Measurements from ENCODE around the gene USP13. TPM values are rescaled to one million over a fixed set of nuclear protein-coding genes. Genes with fewer than 3 reads are reported as not detected.

Gene USP13
- polyA plus RNA-seq, 1 experiment = 15.2 TPM

DNA sequence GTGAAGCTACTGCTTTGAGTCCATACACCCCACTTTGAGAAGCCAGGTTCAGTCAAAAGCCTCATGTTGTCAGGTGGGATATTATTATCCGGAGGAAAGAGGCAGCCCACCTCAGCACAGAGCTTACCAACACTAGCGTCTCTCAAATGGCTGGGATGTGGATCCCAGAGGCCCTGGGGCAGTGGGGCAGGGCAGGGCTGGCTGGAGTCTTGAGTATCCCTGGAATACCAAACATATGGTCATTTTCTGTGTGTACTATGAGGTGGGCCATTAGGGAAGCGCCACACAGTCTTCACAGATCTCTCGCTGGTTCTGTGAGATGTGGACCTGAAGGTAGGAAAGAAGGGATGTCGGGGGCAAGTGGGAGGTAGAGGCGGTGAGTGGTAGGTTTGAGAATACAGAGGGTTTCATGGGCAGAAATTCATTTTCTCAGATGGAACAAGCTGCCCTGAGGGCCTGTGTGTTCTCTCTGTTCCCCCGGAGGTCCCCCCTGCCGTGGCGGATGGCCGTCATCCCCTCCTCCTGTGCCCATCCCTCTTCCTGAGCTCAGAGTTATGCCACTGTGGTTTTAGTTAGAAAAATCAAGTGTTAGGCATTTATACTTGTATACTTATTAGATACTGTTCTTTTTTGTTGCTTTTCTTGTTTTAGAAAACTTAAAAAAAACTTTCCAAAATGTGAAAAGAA lies 66.4 kb downstream of the USP13 start:
- Histone ChIP-seq H3K9me3 (ENCODE audit: control insufficient read depth, insufficient read depth, low read length) (no peaks in the 10 kb centered on the region), H3K27ac (ENCODE audit: low read depth, low read length) (no peak overlapping the region), H3K27me3 (ENCODE audit: control insufficient read depth, insufficient read depth, low read length) (no peaks in the 10 kb centered on the region), H3K4me3 (ENCODE audit: low read depth, low read length) (no peak overlapping the region)
- DNase-seq (ENCODE audit: low read depth, low spot score) = no peak
- ChIA-PET POLR2A (no interaction called here), CTCF (interaction anchor here (0.6 kb wide), 1 partner anchor 210 kb away, joined by 4 read pairs; no protein-coding TSS in a partner anchor)
- TF ChIP-seq, protein P1, sequence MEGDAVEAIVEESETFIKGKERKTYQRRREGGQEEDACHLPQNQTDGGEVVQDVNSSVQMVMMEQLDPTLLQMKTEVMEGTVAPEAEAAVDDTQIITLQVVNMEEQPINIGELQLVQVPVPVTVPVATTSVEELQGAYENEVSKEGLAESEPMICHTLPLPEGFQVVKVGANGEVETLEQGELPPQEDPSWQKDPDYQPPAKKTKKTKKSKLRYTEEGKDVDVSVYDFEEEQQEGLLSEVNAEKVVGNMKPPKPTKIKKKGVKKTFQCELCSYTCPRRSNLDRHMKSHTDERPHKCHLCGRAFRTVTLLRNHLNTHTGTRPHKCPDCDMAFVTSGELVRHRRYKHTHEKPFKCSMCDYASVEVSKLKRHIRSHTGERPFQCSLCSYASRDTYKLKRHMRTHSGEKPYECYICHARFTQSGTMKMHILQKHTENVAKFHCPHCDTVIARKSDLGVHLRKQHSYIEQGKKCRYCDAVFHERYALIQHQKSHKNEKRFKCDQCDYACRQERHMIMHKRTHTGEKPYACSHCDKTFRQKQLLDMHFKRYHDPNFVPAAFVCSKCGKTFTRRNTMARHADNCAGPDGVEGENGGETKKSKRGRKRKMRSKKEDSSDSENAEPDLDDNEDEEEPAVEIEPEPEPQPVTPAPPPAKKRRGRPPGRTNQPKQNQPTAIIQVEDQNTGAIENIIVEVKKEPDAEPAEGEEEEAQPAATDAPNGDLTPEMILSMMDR (IDR thresholded peaks at IDR 0.05; ENCODE audit: low read depth, low read length) = no peak

DNA sequence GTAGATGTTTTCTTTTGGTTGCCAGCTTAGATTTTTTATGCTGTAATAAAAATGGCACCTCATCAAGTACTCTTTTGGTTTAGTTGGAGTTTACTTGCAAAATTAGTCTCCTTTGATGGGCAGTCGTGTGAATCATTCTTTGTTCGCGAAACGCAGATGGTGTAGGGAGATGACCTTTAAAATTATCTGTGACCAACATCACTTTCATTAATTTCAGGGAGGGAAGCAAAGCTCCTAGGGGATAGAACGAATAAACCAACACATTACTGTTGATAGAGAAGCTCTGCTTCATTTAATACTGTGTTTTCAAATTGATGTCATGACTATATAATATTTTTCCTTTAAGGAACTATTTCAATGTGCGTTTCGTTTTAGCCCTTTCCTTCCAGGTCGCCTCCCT lies 67.4 kb downstream of the USP13 start:
- no peak for DNase-seq (ENCODE audit: low read depth, low spot score)
- Histone ChIP-seq H3K27me3 (ENCODE audit: control insufficient read depth, insufficient read depth, low read length) (no peaks in the 10 kb centered on the region), H3K9me3 (ENCODE audit: control insufficient read depth, insufficient read depth, low read length) (no peaks in the 10 kb centered on the region), H3K27ac (ENCODE audit: low read depth, low read length) (no peak overlapping the region), H3K4me3 (ENCODE audit: low read depth, low read length) (no peak overlapping the region)
- TF ChIP-seq, protein P1 (IDR thresholded peaks at IDR 0.05; ENCODE audit: low read depth, low read length) = no peak
- ChIA-PET CTCF (no interaction called here), POLR2A (no interaction called here)

- CTCF ChIA-PET = no interaction called here
These were observed 70.8 kb downstream of the USP13 start for GRCh38 chr3:179723617-179724016.

DNA sequence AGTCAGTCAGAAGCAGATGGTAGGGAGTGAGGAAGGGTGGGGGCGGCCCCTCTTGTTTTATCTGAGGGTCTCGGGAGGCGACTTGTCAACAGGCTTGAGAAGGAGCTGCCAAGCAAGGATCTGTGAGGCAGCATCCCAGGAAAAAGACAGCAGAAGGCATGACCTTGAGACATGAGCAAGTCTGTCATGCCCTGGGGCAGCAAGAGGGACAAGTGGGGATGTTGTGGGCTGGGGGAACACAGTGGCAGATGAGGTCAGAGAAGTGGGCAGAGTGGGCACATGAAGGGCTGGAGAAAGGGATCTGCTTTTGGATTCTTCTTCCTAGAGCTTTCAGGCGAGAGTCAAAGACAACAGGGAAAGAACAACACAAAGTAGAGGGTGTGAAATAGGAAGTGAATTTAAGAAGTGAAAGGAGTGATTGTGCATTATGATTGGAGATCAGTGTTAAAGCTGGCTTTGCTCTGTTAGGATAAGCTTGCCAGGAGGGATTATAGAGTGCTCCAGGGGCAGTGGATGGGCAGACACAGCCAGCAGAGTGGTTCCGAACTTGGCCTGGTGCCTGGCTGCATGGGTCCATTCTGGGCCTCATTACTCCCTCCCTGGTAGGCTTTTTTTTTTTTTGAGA lies 73.3 kb downstream of the USP13 start:
- TF ChIP-seq, protein P1 (IDR thresholded peaks at IDR 0.05; ENCODE audit: low read depth, low read length) = no peak
- Histone ChIP-seq H3K27ac (ENCODE audit: low read depth, low read length) (no peak overlapping the region), H3K27me3 (ENCODE audit: control insufficient read depth, insufficient read depth, low read length) (no peaks in the 10 kb centered on the region), H3K4me3 (ENCODE audit: low read depth, low read length) (no peak overlapping the region), H3K9me3 (ENCODE audit: control insufficient read depth, insufficient read depth, low read length) (no peaks in the 10 kb centered on the region)
- ChIA-PET CTCF (interaction anchor here (0.6 to 2.0 kb wide), 2 partner anchors 16 to 24 kb away, joined by 6 to 7 read pairs; no protein-coding TSS in a partner anchor), POLR2A (no interaction called here)
- no peak for DNase-seq (ENCODE audit: low read depth, low spot score)

More at GRCh38 chr3:179723617-179724016, 70.8 kb downstream of the USP13 start:
- no peak for DNase-seq (ENCODE audit: low read depth, low spot score)
- TF ChIP-seq, protein P1 (IDR thresholded peaks at IDR 0.05; ENCODE audit: low read depth, low read length) = no peak
- POLR2A ChIA-PET = no interaction called here
- Histone ChIP-seq H3K9me3 (ENCODE audit: control insufficient read depth, insufficient read depth, low read length) (no peaks in the 10 kb centered on the region), H3K27ac (ENCODE audit: low read depth, low read length) (no peak overlapping the region), H3K4me3 (ENCODE audit: low read depth, low read length) (no peak overlapping the region), H3K27me3 (ENCODE audit: control insufficient read depth, insufficient read depth, low read length) (no peaks in the 10 kb centered on the region)

DNA sequence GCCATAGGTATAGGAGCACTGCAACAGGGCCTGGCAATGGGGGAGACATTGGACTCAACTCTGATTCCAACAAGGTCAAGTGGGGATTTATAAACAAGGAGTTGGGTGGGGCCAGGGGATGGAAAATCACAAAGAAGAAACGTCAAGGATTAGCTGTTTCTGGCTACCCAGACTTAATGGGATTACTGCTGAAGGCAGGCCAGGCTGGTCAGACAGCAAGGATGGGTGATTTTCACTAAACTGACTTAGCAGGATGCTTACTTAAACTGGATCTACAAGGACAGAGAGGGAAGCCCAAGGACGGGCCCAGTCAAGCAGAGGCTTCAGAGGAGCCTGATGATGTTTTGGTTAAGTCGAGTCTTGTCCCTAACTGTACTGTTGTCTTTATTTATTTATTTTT lies 76.2 kb downstream of the USP13 start:
- POLR2A ChIA-PET = no interaction called here

More for the DNA sequence above, 76.2 kb downstream of the USP13 start:
- H3K27me3 ChIP-seq (ENCODE audit: control insufficient read depth, insufficient read depth, low read length) = no peaks in the 10 kb centered on the region
- DNase-seq (ENCODE audit: low read depth, low spot score) = no peak
- H3K4me3 ChIP-seq (ENCODE audit: low read depth, low read length) = no peak overlapping the region
- TF ChIP-seq, protein P1 (IDR thresholded peaks at IDR 0.05; ENCODE audit: low read depth, low read length) = no peak
- H3K9me3 ChIP-seq (ENCODE audit: control insufficient read depth, insufficient read depth, low read length) = no peaks in the 10 kb centered on the region
- CTCF ChIA-PET = no interaction called here
- H3K27ac ChIP-seq (ENCODE audit: low read depth, low read length) = no peak overlapping the region

Data from AG04450 (cell line).